Astrocyte of the hippocampus (primary cell): ENCODE measurements around the gene MMP23B.
"Not testable (repeated sequence)": the region's sequence is repeated elsewhere in the genome, so short reads cannot be mapped to it uniquely, and the experiment has no call there.

ENCODE experiments used
- DNase-seq: peaks from one replicate; pipeline ENCODE4 v3.0.0; 2011; ENCODE audit warnings: low read depth, low spot score

Gene MMP23B

DNA sequence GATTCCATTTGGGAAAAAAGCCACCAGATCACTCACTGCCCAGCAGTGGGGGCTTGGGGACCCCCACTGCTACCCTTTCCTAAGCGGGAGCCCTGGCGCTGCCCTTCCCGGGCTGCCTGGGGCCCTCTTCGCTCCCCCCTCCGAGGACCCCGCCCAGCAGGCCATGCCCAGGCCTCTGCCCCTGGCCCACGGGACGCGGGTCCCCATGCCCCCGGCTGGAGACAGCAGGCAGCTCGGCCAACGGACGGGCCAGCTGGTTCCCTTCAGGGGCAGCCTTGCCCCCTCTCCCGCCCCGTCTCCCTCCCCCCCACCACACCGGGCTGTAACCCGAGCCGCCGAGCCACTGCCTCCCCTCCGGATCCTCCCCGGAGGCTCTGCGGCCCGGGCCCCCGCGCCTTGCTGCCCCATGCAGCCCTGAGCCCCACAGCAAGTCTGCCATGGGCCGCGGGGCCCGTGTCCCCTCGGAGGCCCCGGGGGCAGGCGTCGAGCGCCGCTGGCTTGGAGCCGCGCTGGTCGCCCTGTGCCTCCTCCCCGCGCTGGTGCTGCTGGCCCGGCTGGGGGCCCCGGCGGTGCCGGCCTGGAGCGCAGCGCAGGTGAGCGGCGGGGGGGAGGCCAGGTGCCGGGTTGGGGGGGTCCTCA is at the start of gene MMP23B:
Gene MMP23B, plus strand, starts transcription at position 392 of the 639 bp plus-strand sequence. Its CDS starts 46 bp downstream, at position 438.
- peak; percentile 51 for DNase-seq

- DNase-seq = no peak
Measured at GRCh38 chr1:1582585-1583346, 49.2 kb upstream of the MMP23B start.

- no peak for DNase-seq
Measured at GRCh38 chr1:1583347-1584010, 48.5 kb upstream of the MMP23B start.

GRCh38 chr1:1591452-1591851 is 40.5 kb upstream of the MMP23B start:
- no peak for DNase-seq

DNA sequence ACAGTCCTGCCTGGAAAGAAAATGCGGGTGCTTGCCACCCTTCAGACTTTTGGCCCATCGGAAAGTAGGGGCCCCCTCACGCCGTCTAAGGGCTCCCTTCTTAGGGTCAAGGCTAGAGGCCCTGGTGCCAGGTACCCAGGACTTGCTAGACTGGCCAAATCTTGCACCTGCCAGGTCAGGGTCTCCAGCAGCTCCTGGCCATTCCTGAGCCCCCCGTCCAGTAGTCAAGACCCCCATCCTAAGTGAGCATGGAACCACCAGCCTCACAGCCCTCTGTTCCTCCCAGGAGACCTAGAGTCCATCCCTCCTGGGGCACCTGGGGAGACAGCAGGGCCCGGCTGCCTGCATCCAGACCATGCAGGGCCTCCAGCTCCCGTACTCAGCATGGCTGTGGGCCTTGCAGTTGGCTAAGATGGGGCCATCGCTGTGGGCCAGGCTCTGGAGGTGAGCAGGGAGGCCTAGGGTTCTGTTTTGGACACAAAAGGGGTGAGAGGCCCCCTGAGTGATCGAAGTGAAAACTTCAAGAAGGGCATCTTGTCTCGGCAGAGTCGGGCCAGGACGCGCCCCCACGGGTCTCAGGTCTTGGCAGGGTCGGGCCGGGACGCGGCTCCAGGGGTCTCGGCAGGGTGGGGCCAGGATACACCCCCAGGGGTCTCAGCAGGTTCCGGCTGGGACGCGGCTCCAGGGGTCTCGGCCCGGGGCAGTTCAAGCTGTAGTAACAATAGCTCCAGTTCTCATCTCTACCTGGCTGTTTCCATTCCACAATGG is 38.0 kb upstream of the MMP23B start:
- DNase-seq = no peak

GRCh38 chr1:1594602-1595260 is 37.2 kb upstream of the MMP23B start:
- DNase-seq = no peak

DNA sequence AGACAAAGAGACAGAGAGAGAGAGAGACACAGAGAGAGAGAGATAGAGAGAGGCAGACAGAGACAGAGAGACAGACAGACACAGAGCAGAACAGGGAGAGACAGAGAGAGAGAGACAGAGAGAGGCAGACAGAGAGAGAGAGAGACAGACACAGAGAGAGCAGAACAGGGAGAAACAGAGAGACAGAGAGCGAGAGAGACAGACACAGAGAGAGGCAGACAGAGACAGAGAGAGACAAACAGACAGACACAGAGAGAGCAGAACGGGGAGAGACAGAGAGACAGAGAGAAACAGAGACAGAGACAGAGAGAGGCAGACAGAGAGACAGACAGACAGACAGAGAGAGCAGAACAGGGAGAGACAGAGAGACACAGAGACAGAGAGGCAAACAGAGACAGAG is 36.6 kb upstream of the MMP23B start:
- not testable (repeated sequence) for DNase-seq

DNA sequence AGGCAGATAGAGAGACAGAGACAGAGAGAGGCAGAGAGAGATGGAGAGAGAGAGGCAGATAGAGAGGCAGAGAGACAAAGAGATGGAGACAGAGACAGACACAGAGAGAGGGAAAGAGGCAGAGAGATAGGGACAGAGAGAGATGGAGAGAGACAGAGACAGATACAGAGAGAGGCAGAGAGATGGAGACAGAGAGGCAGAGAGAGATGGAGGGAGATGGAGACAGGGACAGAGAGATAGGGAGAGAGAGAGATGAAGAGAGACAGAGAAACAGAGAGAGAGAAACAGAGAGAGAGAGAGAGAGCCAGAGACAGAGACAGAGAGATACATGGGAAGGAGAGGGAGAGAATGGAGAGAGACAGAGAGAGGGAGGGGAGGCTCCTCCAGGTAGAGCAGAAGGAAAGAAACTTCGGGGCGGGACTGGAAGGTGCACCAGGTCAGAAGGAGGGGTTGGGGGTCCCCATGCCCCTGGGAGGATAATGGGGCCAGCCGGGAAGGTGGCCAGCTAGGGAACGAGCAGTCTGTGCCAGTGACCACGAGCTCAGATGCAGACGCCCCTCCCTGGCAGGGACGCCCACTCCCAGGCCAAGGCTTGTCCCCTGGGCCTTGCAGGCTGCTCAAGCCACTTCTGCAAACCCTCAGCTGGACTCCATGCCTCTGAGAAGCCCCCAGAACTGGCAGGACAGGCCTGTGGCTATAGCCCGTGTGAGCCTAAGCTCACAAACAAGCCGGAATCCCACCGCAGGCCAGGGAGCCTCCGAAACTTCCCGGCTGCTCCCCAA is 35.3 kb upstream of the MMP23B start:
- DNase-seq = no peak

- peak; percentile 43 for DNase-seq
Measured at GRCh38 chr1:1597275-1597930, 34.6 kb upstream of the MMP23B start.

GRCh38 chr1:1598051-1598719 is 33.8 kb upstream of the MMP23B start:
- DNase-seq = no peak

DNA sequence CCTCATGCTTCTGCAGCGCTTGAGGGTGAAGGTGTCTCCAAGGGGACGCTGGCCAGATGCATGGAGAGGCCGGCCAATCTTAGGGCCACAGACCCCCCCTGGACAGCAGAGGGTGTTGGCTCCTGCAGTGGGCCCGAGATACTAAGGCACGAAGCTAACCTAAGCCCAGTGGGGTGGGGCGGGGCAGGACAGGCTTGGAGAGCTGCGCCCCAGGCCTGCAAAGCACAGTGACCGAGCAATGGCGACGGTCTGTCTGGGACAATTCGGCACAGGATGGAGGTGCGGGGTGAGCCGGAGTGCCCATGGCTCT is 33.3 kb upstream of the MMP23B start:
- no peak for DNase-seq

DNA sequence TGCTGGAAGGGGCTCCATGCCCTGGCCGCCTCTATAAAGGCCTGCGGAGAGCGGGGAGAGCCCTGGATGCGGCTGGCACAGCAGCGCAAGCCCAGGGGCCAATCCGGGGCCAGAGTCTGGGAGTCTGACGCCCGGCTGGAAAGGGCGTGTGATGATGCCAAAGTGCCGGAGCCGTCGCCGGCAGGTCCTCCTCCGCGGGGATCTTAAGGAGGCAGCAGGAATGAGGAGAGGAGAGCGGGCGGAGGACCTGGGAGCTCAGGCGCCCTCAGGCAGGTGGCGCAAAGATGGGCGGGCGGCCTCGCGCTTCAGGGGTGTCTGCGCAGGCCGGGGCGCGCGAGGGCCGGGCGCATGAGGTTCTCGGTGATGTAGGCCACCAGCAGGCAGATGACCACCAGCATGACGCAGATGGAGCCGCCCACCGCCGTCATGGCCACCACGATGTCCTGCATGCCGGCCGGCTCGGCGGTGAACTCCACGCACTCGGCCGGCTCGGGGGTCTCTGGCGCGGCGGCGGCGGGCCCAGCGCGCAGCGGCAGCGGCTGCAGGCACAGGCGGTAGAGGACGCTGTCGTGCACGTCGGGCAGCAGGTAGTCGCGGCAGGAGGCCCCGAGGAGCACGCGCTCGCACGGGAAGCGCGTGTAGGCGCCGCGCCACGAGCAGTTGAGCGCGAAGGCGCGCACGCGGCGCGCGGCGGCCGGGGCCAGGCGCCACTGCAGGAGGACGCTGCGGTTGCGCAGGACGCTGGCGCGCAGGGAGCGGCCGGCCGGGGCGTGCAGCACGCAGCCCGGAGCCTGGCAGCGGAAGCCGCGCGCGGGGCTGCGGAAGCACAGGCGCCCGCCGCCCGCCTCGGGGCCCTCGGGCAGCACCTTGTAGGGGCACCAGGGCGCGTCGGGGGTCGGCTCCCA is 32.7 kb upstream of the MMP23B start:
- DNase-seq = peak; percentile 57

DNA sequence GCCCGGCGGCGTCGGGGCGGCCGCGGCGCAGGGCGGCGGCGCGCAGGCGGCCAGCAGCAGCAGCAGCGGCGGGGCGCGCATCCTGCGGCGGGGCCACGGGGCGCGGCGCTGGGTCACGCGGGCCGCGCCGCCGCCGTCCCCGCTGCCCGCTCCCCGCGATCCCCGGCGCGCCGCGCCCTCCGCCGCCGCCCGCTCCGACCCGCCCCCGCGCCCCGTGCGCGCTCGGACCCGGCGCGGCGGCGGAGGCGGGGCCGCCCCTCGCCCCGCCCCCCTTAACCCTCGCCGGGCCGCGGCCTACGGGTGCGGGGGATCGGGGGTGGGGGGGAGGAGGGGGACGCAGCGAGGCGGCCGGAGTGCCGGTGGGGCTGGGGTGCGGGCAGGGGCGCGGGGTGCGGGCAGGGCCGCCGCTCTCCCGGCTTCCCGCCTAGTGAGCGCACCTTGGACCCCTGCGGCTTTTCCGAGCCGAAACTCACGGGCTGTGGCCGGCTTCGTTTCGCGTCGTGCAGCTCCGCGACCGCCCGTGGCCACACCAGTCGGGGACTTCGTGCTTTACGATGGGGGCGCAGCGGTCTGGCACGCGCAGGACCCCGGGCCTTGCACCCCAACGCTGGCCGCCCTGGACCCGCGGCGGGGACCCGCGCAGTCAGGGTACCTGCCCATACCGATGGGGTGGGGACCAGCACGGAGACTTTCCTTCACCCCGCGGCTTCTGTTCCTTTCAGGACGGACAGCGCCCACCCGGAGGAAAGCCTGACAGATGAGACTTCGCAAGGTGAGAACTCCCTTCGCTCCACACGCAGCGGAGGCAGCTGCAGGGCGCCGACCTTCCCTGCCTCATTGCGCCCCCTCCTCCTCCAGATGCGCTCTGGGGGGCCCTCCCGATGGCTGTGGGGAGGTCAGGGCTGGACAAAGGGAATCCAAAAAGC is 31.8 kb upstream of the MMP23B start, which contains the start of gene FNDC10:
Gene FNDC10, minus strand, starts transcription at position 201 of the 926 bp plus-strand sequence. Its CDS starts 120 bp downstream, at position 81.
- no peak for DNase-seq

DNA sequence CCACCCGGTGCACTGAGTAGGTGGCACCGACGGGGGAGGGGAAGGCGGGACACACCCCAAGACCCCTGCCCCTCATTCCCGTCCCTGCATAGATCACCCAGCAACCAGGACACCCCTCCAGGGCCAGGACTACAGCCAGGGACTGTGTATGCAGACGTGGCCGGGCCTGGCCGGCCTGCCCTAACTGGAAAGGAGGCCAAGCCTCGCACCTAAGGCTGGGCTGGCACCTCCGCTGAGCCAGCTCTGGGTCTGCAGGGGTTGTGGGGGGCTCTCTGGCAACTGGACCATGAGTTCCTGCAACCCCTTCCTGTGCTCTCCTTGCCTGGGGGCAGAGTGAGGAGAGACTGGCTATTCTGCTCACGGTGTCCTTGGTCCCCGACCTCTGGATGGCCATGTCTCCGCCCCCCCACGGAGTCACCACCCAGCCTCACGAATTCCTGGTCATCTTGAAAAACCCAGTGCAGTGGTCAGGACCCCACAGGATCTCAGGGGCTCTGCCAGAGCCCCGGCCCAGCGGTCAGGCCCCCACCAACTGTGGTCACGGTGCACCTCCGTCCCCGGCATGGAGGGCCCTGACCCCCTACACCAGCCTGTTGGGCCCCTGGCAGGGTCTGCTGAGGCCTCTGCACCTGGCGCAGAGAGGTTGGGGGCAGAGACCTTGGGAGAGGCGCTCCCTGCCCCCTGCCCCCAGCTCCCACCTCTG is 31.0 kb upstream of the MMP23B start:
- no peak for DNase-seq

- no peak for DNase-seq
Measured at GRCh38 chr1:1601564-1602303, 30.2 kb upstream of the MMP23B start.
